H9 (cell line): ENCODE results near the gene OGG1. TPM values are rescaled to one million over a fixed set of nuclear protein-coding genes. Genes with fewer than 3 reads are reported as not detected.

Source experiments
- DNase-seq: peaks from one replicate; pipeline ENCODE4 v3.0.0-alpha.2; 2017
- H2AFZ ChIP-seq: one replicate; pipeline ENCODE4 v1.6.1; 2013; ENCODE audit warnings: mild to moderate bottlenecking, low read length, control low read depth, moderate library complexity
- H2AK5ac ChIP-seq: 2 replicates; pipeline ENCODE4 v1.6.1; 2013; ENCODE audit warnings: low read length, control low read depth, mixed read lengths; ENCODE audit not compliant: insufficient read length
- H2BK120ac ChIP-seq: one replicate; pipeline ENCODE4 v1.6.1; 2013; ENCODE audit warnings: low read depth, mild to moderate bottlenecking, low read length, control low read depth, inconsistent platforms; ENCODE audit not compliant: poor library complexity, severe bottlenecking
- H2BK12ac ChIP-seq: 2 replicates; pipeline ENCODE4 v1.6.1; 2013; ENCODE audit warnings: low read length, control low read depth, mixed read lengths, low read depth; ENCODE audit not compliant: insufficient read length
- H2BK15ac ChIP-seq: 2 replicates; pipeline ENCODE4 v1.6.1; 2013; ENCODE audit warnings: low read depth, low read length, control low read depth
- H2BK20ac ChIP-seq: one replicate; pipeline ENCODE4 v1.6.1; 2013; ENCODE audit warnings: low read depth, mild to moderate bottlenecking, low read length, control low read depth, inconsistent platforms; ENCODE audit not compliant: poor library complexity, severe bottlenecking
- H2BK5ac ChIP-seq: 2 replicates; pipeline ENCODE4 v1.6.1; 2013; ENCODE audit warnings: low read length, control low read depth, mixed read lengths; ENCODE audit not compliant: insufficient read length
- H3K14ac ChIP-seq: 2 replicates; pipeline ENCODE4 v1.6.1; 2013; ENCODE audit warnings: low read length, control low read depth; ENCODE audit not compliant: insufficient read depth
- H3K18ac ChIP-seq: 2 replicates; pipeline ENCODE4 v1.6.1; 2013; ENCODE audit warnings: low read depth, mild to moderate bottlenecking, mixed read lengths, low read length, control low read depth; ENCODE audit not compliant: insufficient read length
- H3K23ac ChIP-seq: 2 replicates; pipeline ENCODE4 v1.6.1; 2013; ENCODE audit warnings: low read length, control low read depth, mixed read lengths, low read depth; ENCODE audit not compliant: insufficient read length
- H3K23me2 ChIP-seq: 2 replicates; pipeline ENCODE4 v1.6.1; 2013; ENCODE audit warnings: low read depth, mild to moderate bottlenecking, mixed read lengths, low read length, control low read depth; ENCODE audit not compliant: insufficient read length, poor library complexity, severe bottlenecking
- H3K27ac ChIP-seq: 2 replicates; pipeline ENCODE4 v1.5.1; 2013; ENCODE audit warnings: low read length, control low read depth, mixed read lengths, low read depth; ENCODE audit not compliant: insufficient read length
- H3K27me3 ChIP-seq: 2 replicates; pipeline ENCODE4 v1.6.1; 2013; ENCODE audit warnings: low read length, control low read depth, inconsistent platforms; ENCODE audit not compliant: insufficient read depth
- H3K4ac ChIP-seq: 2 replicates; pipeline ENCODE4 v1.6.1; 2013; ENCODE audit warnings: low read depth, mild to moderate bottlenecking, control low read depth, inconsistent platforms, low read length, moderate library complexity
- H3K4me1 ChIP-seq: 2 replicates; pipeline ENCODE4 v1.6.1; 2013; ENCODE audit warnings: low read length, control low read depth, inconsistent platforms; ENCODE audit not compliant: insufficient read depth
- H3K4me2 ChIP-seq: 2 replicates; pipeline ENCODE4 v1.6.1; 2013; ENCODE audit warnings: low read length, control low read depth, mixed read lengths; ENCODE audit not compliant: insufficient read length, insufficient read depth
- H3K56ac ChIP-seq: 2 replicates; pipeline ENCODE4 v1.6.1; 2013; ENCODE audit warnings: low read depth, mild to moderate bottlenecking, mixed read lengths, low read length, control low read depth; ENCODE audit not compliant: insufficient read length
- H3K79me1 ChIP-seq: 2 replicates; pipeline ENCODE4 v1.6.1; 2013; ENCODE audit warnings: low read depth, mild to moderate bottlenecking, moderate library complexity, low read length, control low read depth, inconsistent platforms; ENCODE audit not compliant: insufficient read depth, poor library complexity, severe bottlenecking
- H3K79me2 ChIP-seq: 2 replicates; pipeline ENCODE4 v1.6.1; 2013; ENCODE audit warnings: low read length, control low read depth, inconsistent platforms; ENCODE audit not compliant: insufficient read depth
- H3K9ac ChIP-seq: 2 replicates; pipeline ENCODE4 v1.6.1; 2013; ENCODE audit warnings: low read length, control low read depth, mixed read lengths; ENCODE audit not compliant: insufficient read length; ENCODE audit errors: extremely low read depth
- H3K9me3 ChIP-seq: one replicate; pipeline ENCODE4 v1.6.1; 2013; ENCODE audit warnings: low read depth, low read length, inconsistent platforms; ENCODE audit not compliant: control insufficient read depth
- H3T11ph ChIP-seq: one replicate; pipeline ENCODE4 v1.6.1; 2013; ENCODE audit warnings: mild to moderate bottlenecking, low read length, control low read depth, inconsistent platforms
- H4K20me1 ChIP-seq: one replicate; pipeline ENCODE4 v1.6.1; 2013; ENCODE audit not compliant: control insufficient read depth, insufficient read length, insufficient read depth
- H4K5ac ChIP-seq: 2 replicates; pipeline ENCODE4 v1.6.1; 2013; ENCODE audit warnings: low read depth, mild to moderate bottlenecking, mixed read lengths, low read length, control low read depth; ENCODE audit not compliant: insufficient read length
- H4K8ac ChIP-seq: replicated peaks from 2 replicates; pipeline ENCODE4 v1.6.1; 2013; ENCODE audit warnings: low read length, control low read depth, mixed read lengths, low read depth; ENCODE audit not compliant: insufficient read length
- H4K91ac ChIP-seq: 2 replicates; pipeline ENCODE4 v1.6.1; 2013; ENCODE audit warnings: low read depth, mild to moderate bottlenecking, moderate library complexity, mixed read lengths, low read length, control low read depth; ENCODE audit not compliant: insufficient read length
- H3K27ac Mint-ChIP-seq, 3 experiments: 2 replicates in 2 of 3; 3 replicates in 1 of 3; pipeline ENCODE4 v1.8.0; 2020 to 2021; ENCODE audit warnings: mixed read lengths in 3 of 3, mild to moderate bottlenecking in 1 of 3, moderate library complexity in 1 of 3
- H3K27me3 Mint-ChIP-seq: 2 replicates; pipeline ENCODE4 v1.8.0; 2021; ENCODE audit warnings: low read depth, mild to moderate bottlenecking, moderate library complexity, mixed read lengths
- H3K36me3 Mint-ChIP-seq, 3 experiments: 2 replicates in 2 of 3; 3 replicates in 1 of 3; pipeline ENCODE4 v1.8.0; 2020 to 2021; ENCODE audit warnings: low read depth in 3 of 3, mixed read lengths in 3 of 3; ENCODE audit not compliant: insufficient read depth in 1 of 3
- H3K4me1 Mint-ChIP-seq, 2 experiments: 2 replicates each; pipeline ENCODE4 v1.8.0; 2020; ENCODE audit warnings: mixed read lengths in 2 of 2
- H3K4me3 Mint-ChIP-seq, 2 experiments: 2 replicates in 1 of 2; 3 replicates in 1 of 2; pipeline ENCODE4 v1.8.0; 2020 to 2021; ENCODE audit warnings: mild to moderate bottlenecking in 2 of 2, mixed read lengths in 2 of 2, moderate library complexity in 1 of 2
- H3K9me3 Mint-ChIP-seq, 2 experiments: 2 replicates in 1 of 2; 3 replicates in 1 of 2; pipeline ENCODE4 v1.8.0; 2020; ENCODE audit warnings: mild to moderate bottlenecking in 2 of 2, mixed read lengths in 2 of 2, moderate library complexity in 1 of 2
- CTCF ChIP-seq: fragments of 200-600 bp; sonication (generic); conservative IDR thresholded peaks from 3 replicates; pipeline ENCODE4 v1.8.0; 2021; ENCODE audit warnings: antibody characterized with exemption, mild to moderate bottlenecking
- WGBS: extraction: QIAGEN DNeasy Blood & Tissue Kit; methylation state at CpG from one replicate; pipeline ENCODE4 v1.1.7; 2013; ENCODE audit warnings: missing lambda C conversion rate, low lambda C conversion rate, mixed read lengths; ENCODE audit not compliant: insufficient read length; ENCODE audit errors: extremely low coverage; 5-methylcytosine and 5-hydroxymethylcytosine counted together
- total RNA-seq: library from RNA; stranded (reverse); gene quantifications from 2 replicates; pipeline ENCODE4 v1.2.1, GENCODE V29; 2021

The OGG1 gene
- total RNA-seq, 1 experiment from 2014 or later, result 43.4 TPM

- WGBS, result no CpG with 5 or more reads among the region's 1 CpG
- Histone ChIP-seq H3K9ac (no peak overlapping the region), H2AFZ (no peak overlapping the region), H3K27me3 (no peaks in the 10 kb centered on the region), H3T11ph (no peak overlapping the region), H4K5ac (no peak overlapping the region), H2BK20ac (no peak overlapping the region), H2AK5ac (no peak overlapping the region), H2BK15ac (no peak overlapping the region), H3K9me3 (no peaks in the 10 kb centered on the region), H3K23ac (no peak overlapping the region), H4K8ac (no peak overlapping the region), H3K79me2 (no peaks in the 10 kb centered on the region), H3K14ac (no peak overlapping the region), H4K20me1 (no peaks in the 10 kb centered on the region), H3K23me2 (no peaks in the 10 kb centered on the region), H3K4me2 (no peak overlapping the region), H3K27ac (no peak overlapping the region), H3K4ac (no peak overlapping the region), H3K56ac (no peak overlapping the region), H3K79me1 (no peaks in the 10 kb centered on the region), H3K4me1 (no peaks in the 10 kb centered on the region), H4K91ac (no peak overlapping the region), H2BK12ac (no peak overlapping the region), H2BK5ac (no peak overlapping the region), H2BK120ac (no peak overlapping the region), H3K18ac (no peak overlapping the region)
- no peaks in the 10 kb centered on the region for H3K4me1 Mint-ChIP-seq
- no peak overlapping the region for H3K27ac Mint-ChIP-seq
- H3K9me3 Mint-ChIP-seq, result no peaks in the 10 kb centered on the region
- no peaks in the 10 kb centered on the region for H3K27me3 Mint-ChIP-seq
- H3K4me3 Mint-ChIP-seq, result no peak overlapping the region
- no peak for TF ChIP-seq CTCF
- no peak for DNase-seq
- peaks cover 63 to 98% (median 92%) of the 10 kb centered on the region in 3 experiments; a peak in 6 of 7 replicates for H3K36me3 Mint-ChIP-seq
Measured at GRCh38 chr3:9742560-9742959, 7.2 kb upstream of the OGG1 start.
